ENCODE measurements around the gene JAKMIP1. TPM values are rescaled to one million over a fixed set of nuclear protein-coding genes. Genes with fewer than 3 reads are reported as not detected.

JAKMIP1 gene
- total RNA-seq, 1 donor: not detected

GRCh38 chr4:6208416-6208815 lies 8.1 kb upstream of the JAKMIP1 start:
- no peak for DNase-seq (ENCODE audit: low read depth)
- TF ChIP-seq CTCF (IDR thresholded peaks at IDR 0.05; ENCODE audit: insufficient read depth, low read depth, low read length): no peak
- H3K4me3 ChIP-seq (ENCODE audit: low read depth, low read length): no peak overlapping the region

- H3K4me3 ChIP-seq (ENCODE audit: low read depth, low read length): no peak overlapping the region
- no peak for DNase-seq (ENCODE audit: low read depth)
- no peak for TF ChIP-seq CTCF (IDR thresholded peaks at IDR 0.05; ENCODE audit: insufficient read depth, low read depth, low read length)
Observed at GRCh38 chr4:6207602-6208001, 7.3 kb upstream of the JAKMIP1 start.

GRCh38 chr4:6206771-6207290 lies 6.5 kb upstream of the JAKMIP1 start:
- no peak for DNase-seq (ENCODE audit: low read depth)
- H3K4me3 ChIP-seq (ENCODE audit: low read depth, low read length): no peak overlapping the region
- TF ChIP-seq CTCF (IDR thresholded peaks at IDR 0.05; ENCODE audit: insufficient read depth, low read depth, low read length): no peak

- H3K4me3 ChIP-seq (ENCODE audit: low read depth, low read length): no peak overlapping the region
- DNase-seq (ENCODE audit: low read depth): no peak
- TF ChIP-seq CTCF (IDR thresholded peaks at IDR 0.05; ENCODE audit: insufficient read depth, low read depth, low read length): no peak
Observed at GRCh38 chr4:6205973-6206372, 5.6 kb upstream of the JAKMIP1 start.

- no peak for DNase-seq (ENCODE audit: low read depth)
- no peak overlapping the region for H3K4me3 ChIP-seq (ENCODE audit: low read depth, low read length)
- no peak for TF ChIP-seq CTCF (IDR thresholded peaks at IDR 0.05; ENCODE audit: insufficient read depth, low read depth, low read length)
Observed at GRCh38 chr4:6205567-6205931, 5.2 kb upstream of the JAKMIP1 start.

GRCh38 chr4:6204871-6205566 lies 4.7 kb upstream of the JAKMIP1 start:
- TF ChIP-seq CTCF (IDR thresholded peaks at IDR 0.05; ENCODE audit: insufficient read depth, low read depth, low read length): no peak
- DNase-seq (ENCODE audit: low read depth): no peak
- no peak overlapping the region for H3K4me3 ChIP-seq (ENCODE audit: low read depth, low read length)

- no peak for DNase-seq (ENCODE audit: low read depth)
- no peak for TF ChIP-seq CTCF (IDR thresholded peaks at IDR 0.05; ENCODE audit: insufficient read depth, low read depth, low read length)
- no peak overlapping the region for H3K4me3 ChIP-seq (ENCODE audit: low read depth, low read length)
Observed at GRCh38 chr4:6204098-6204497, 3.7 kb upstream of the JAKMIP1 start.
